Left kidney (tissue), 2 donors: Measurements from ENCODE around the gene PPM1L. TPM values are rescaled to one million over a fixed set of nuclear protein-coding genes. Genes with fewer than 3 reads are reported as not detected.

Experiments
- DNase-seq: peaks from one replicate; pipeline ENCODE4 v3.0.0-alpha.2; 2013
- polyA plus RNA-seq: library from polyadenylated mRNA; unstranded; fragments of 120-200 nt; gene quantifications from one replicate; pipeline ENCODE4 v1.2.1, GENCODE V29; 2013; ENCODE audit not compliant: insufficient read length

The PPM1L gene
- polyA plus RNA-seq, 1 donor: 10.4 TPM

- no peak for DNase-seq
Measured at GRCh38 chr3:161043336-161044035, 287.5 kb downstream of the PPM1L start.

- no peak for DNase-seq
Measured at GRCh38 chr3:161049683-161050248, 293.7 kb downstream of the PPM1L start.

- no peak for DNase-seq
Measured at GRCh38 chr3:161050935-161051334, 294.9 kb downstream of the PPM1L start.

- no peak for DNase-seq
Measured at GRCh38 chr3:161051856-161052255, 295.8 kb downstream of the PPM1L start.

GRCh38 chr3:161054860-161055604 lies 299.0 kb downstream of the PPM1L start:
- DNase-seq: no peak

GRCh38 chr3:161064413-161064812 lies 308.4 kb downstream of the PPM1L start:
- no peak for DNase-seq

- DNase-seq: no peak
Measured at GRCh38 chr3:161066930-161067329, 310.9 kb downstream of the PPM1L start.

GRCh38 chr3:161067335-161067734 lies 311.3 kb downstream of the PPM1L start:
- DNase-seq: no peak

GRCh38 chr3:161069511-161070251 lies 313.6 kb downstream of the PPM1L start:
- DNase-seq: no peak

GRCh38 chr3:161070252-161070930 lies 314.4 kb downstream of the PPM1L start:
- no peak for DNase-seq

GRCh38 chr3:161070980-161071663 lies 315.1 kb downstream of the PPM1L start:
- DNase-seq: no peak

- no peak for DNase-seq
Measured at GRCh38 chr3:161072211-161072621, 316.2 kb downstream of the PPM1L start.

- DNase-seq: no peak
Measured at GRCh38 chr3:161072751-161073150, 316.7 kb downstream of the PPM1L start.

GRCh38 chr3:161073181-161073580 lies 317.1 kb downstream of the PPM1L start:
- DNase-seq: no peak

- no peak for DNase-seq
Measured at GRCh38 chr3:161081633-161082032, 325.6 kb downstream of the PPM1L start.

- DNase-seq: no peak
Measured at GRCh38 chr3:161082063-161082462, 326.0 kb downstream of the PPM1L start.

GRCh38 chr3:161083131-161083530 lies 327.1 kb downstream of the PPM1L start:
- no peak for DNase-seq

GRCh38 chr3:161084277-161084676 lies 328.2 kb downstream of the PPM1L start:
- no peak for DNase-seq

GRCh38 chr3:161093895-161094294 lies 337.9 kb downstream of the PPM1L start:
- DNase-seq: no peak

GRCh38 chr3:161096771-161097367 lies 340.8 kb downstream of the PPM1L start:
- DNase-seq: no peak

- no peak for DNase-seq
Measured at GRCh38 chr3:161100994-161101393, 345.0 kb downstream of the PPM1L start.
